ENCODE measurements around the gene KIF26B.

DNA sequence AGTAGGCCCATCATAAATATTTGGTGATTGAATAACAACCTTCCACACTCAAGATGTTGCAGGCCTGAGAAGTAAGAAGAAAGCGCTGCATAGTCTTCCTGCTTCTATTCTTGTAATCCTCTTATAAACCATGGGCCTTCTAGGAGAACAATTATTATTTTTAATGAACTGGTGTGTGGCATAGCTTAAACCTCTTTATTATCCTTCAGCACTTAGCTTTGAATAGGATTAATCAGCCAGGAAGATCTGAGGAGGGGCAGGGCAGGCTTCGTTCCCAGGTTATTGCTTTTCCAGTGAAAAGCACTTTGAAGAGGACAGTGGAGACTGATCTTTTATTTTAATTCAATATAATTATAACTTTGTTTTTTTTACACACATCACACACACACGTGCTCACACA is 42.3 kb downstream of the KIF26B start:
- TF ChIP-seq CTCF (conservative IDR thresholded peaks at IDR 0.05; ENCODE audit: low read depth, low read length) = no peak
- TF ChIP-seq, protein P1, sequence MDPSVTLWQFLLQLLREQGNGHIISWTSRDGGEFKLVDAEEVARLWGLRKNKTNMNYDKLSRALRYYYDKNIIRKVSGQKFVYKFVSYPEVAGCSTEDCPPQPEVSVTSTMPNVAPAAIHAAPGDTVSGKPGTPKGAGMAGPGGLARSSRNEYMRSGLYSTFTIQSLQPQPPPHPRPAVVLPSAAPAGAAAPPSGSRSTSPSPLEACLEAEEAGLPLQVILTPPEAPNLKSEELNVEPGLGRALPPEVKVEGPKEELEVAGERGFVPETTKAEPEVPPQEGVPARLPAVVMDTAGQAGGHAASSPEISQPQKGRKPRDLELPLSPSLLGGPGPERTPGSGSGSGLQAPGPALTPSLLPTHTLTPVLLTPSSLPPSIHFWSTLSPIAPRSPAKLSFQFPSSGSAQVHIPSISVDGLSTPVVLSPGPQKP (IDR thresholded peaks at IDR 0.05; ENCODE audit: borderline replicate concordance, low read depth, low read length) = no peak
- TF ChIP-seq BHLHE40 (IDR thresholded peaks at IDR 0.05; ENCODE audit: low read depth, low read length) = no peak
- TF ChIP-seq CHD1 (IDR thresholded peaks at IDR 0.05; ENCODE audit: low read depth, low read length) = no peak
- TF ChIP-seq POLR2A (IDR thresholded peaks at IDR 0.05; ENCODE audit: low read depth, low read length) = no peak
- TF ChIP-seq RCOR1 (IDR thresholded peaks at IDR 0.05; ENCODE audit: insufficient replicate concordance, low read length) = no peak
- no peak for TF ChIP-seq NFE2L2 (IDR thresholded peaks at IDR 0.05; ENCODE audit: low read depth, low read length)
- TF ChIP-seq FOS (IDR thresholded peaks at IDR 0.05; ENCODE audit: low read depth, low read length) = no peak
- TF ChIP-seq, protein P2, sequence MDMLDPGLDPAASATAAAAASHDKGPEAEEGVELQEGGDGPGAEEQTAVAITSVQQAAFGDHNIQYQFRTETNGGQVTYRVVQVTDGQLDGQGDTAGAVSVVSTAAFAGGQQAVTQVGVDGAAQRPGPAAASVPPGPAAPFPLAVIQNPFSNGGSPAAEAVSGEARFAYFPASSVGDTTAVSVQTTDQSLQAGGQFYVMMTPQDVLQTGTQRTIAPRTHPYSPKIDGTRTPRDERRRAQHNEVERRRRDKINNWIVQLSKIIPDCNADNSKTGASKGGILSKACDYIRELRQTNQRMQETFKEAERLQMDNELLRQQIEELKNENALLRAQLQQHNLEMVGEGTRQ (IDR thresholded peaks at IDR 0.05; ENCODE audit: low read depth, low read length) = no peak
- no peak for TF ChIP-seq CEBPB (IDR thresholded peaks at IDR 0.05; ENCODE audit: low read depth, low read length)
- TF ChIP-seq RFX5 (IDR thresholded peaks at IDR 0.05; ENCODE audit: low read depth, low read length) = no peak
- TF ChIP-seq MXI1 (IDR thresholded peaks at IDR 0.05; ENCODE audit: borderline replicate concordance, low read depth, low read length) = no peak
- TF ChIP-seq MAZ (IDR thresholded peaks at IDR 0.05; ENCODE audit: borderline replicate concordance, low read depth, low read length) = no peak
- no peak for TF ChIP-seq MAFK (IDR thresholded peaks at IDR 0.05; ENCODE audit: low read depth, low read length)

Data from IMR-90 (cell line).